ENCODE measurements around the gene MTRF1L.

MTRF1L gene

GRCh38 chr6:152942319-152942869 is 60.1 kb downstream of the MTRF1L start:
- no peak for DNase-seq
- TF ChIP-seq CTCF (IDR thresholded peaks at IDR 0.05; ENCODE audit: low read depth, low read length): no peak
- Histone ChIP-seq H3K36me3 (no peaks in the 10 kb centered on the region), H3K4me1 (peaks cover 5% of the 10 kb centered on the region; the same call in 1 of the 2 replicates), H3K9me3 (no peaks in the 10 kb centered on the region), H3K4me3 (ENCODE audit: low read depth, low read length) (no peak overlapping the region), H3K27me3 (no peaks in the 10 kb centered on the region)

- Histone ChIP-seq H3K9me3 (no peaks in the 10 kb centered on the region), H3K36me3 (no peaks in the 10 kb centered on the region)
- no peak for DNase-seq
Observed at GRCh38 chr6:152941746-152942145, 60.8 kb downstream of the MTRF1L start.

More at GRCh38 chr6:152941746-152942145, 60.8 kb downstream of the MTRF1L start:
- H3K4me1 ChIP-seq: peaks cover 3% of the 10 kb centered on the region; the same call in 1 of the 2 replicates
- H3K27me3 ChIP-seq: no peaks in the 10 kb centered on the region
- H3K4me3 ChIP-seq (ENCODE audit: low read depth, low read length): no peak overlapping the region
- TF ChIP-seq CTCF (IDR thresholded peaks at IDR 0.05; ENCODE audit: low read depth, low read length): no peak
